Forelimb muscle (tissue), 1 donor: Measurements from ENCODE around the gene HIC2. TPM values are rescaled to one million over a fixed set of nuclear protein-coding genes. Genes with fewer than 3 reads are reported as not detected.
"Not testable (repeated sequence)": the region's sequence is repeated elsewhere in the genome, so short reads cannot be mapped to it uniquely, and the experiment has no call there.

ENCODE experiments used
- DNase-seq: peaks from one replicate; pipeline ENCODE4 v3.0.0-alpha.2; 2013; ENCODE audit warnings: low read depth
- polyA plus RNA-seq: library from polyadenylated mRNA; unstranded; fragments of 120-200 nt; gene quantifications from one replicate; pipeline ENCODE4 v1.2.1, GENCODE V29; 2013; ENCODE audit not compliant: insufficient read length

The HIC2 gene
- polyA plus RNA-seq, 1 donor: 4.6 TPM

DNA sequence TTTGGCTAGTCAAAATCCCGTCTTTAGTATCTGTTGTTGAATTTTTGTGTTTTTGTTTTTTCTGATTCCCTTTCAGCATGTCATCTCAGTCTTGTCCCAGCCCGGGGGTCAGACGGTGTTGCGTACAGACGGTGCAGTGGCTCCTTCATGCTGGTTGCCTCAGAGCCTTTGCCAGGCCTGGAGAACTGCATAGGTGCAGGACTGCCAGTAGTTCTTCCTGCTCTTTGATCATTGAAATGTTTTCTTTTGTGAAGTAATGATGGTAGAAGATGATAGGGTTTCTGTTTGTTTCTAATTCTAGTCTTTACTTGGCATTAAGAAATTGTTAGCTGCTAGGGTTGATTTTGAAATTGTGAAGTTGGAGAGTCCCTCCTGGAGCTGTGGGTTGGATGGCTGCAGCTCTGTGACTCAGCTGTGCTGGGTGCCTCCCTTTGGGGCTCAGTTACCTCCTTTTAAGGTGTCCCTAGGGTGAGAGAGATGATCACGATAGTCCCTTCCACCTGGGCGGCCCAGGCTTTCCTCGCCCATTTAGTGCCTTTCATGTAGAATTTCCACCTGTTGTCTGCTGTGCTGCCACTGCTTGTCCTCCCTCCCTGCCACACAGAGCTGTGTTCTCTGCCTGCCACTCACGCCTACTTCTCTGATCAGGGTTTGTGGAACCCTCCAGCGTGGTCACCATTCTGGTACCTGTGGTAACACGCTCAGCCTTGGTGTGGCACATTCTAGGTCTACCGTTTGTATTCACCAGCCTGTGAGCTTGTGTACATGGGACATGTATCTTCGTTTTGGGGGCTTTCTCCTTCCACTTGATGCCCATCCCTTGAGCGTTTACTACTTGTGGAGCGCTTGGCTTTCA is 17.4 kb downstream of the HIC2 start:
- not testable (repeated sequence) for DNase-seq

DNA sequence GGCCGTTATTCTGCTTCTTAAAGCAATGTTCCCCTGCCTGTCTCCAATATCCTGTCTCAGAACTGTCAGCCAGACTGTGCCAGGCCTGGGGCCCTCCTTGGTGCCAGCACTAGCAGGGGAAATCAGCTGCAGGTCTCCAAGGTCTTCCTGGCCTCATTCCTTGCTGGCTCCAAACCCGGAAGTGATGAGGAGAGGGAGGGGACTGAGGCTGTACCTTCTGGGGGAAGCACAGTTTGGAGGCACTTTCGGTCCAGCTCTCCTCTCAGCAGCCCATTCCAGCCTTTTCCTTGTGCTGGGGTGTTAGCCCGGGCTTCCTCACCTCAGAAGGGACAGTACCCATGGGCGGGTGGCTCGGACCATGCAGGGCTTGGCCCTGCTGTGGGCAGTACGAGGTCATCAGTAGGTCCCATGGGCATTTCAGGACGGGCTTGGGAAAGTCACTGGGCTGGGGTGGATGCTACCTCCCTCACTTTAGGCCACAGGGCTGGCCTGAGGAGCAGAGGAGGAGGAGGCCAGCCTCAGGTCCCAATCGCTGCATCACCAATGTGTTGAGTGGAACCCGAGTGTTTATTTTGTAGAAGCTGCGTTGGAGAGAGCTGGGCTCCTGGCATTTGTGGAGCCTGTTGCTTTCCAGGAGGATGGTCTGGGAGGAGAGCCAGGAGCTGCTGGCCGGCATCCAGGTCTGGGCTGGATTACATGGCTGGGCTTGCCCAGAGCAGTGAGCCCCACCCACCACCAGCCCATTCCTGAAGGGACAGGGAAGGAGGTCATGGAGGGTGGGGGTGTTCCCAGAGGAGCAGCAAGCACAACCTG is 19.0 kb downstream of the HIC2 start:
- not testable (repeated sequence) for DNase-seq

DNA sequence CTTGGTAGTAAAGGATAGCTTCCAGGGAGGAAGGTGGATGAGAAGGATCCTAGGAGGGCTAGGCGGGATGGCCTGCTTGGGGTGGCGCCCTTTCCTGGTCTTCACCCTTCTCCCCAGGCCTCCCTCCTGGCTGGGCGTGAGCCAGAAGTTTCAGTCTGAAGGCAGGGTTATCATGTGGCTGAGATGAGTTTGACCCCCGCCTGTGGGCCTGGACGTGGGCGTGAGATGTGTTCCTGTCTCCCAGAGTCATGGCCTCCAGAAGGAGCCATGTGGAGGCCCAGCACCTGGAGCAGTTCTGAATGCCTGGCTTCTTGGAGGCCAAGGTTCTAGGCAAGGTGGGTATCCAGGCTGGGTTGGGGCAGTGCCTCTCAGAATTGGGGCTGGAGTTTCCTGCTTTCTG is 20.8 kb downstream of the HIC2 start:
- DNase-seq: not testable (repeated sequence)

DNA sequence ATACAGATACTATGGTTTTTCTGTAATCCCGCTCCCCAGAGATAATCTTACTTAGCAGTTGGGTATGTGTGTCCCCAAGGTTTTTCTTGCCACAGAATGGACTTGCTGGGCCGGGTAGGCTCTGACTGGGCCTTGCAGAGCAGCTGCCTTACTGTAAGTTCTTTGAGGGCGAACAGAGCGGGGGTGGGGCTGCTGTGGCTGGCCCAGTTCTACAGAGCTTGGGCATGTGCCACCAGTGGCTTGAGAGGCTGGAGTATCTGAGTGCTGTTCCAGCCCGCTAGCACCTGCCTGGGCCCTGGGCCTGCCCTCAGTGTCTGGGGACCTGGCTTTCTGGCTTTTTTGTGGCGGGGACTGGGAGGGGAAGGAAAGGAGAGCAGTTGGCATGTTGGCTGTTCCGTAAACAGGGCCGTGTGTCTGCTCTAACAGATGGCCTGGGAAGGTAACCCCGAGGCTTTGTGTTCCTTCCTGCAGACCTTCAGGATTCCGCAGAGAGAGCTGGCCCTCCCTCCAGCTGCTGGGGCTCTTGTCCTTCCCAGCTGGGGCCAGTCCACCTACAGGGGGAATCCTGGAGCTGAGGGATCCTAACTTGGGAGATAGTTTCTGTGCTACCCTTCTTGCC is 23.0 kb downstream of the HIC2 start:
- not testable (repeated sequence) for DNase-seq

DNA sequence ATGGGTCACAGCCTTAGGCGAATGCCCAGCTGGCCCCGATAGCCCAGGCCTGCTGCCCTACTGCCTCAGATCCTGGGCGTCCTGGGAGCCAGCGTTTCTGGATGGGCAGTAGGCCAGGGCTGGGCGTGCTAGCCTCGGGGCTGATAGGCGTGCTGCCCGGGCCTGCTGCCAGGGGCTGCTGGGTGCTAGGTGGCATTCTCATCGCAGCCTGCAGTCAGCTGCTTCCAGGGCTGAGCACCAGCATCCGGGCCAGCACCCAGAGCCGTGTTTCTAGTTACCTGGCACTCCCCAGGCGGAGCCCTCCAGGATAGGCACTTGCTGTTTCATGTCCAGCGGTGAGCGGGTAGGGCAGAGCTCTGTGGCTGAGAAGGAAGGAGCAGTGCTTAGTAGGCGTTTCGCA is 23.5 kb downstream of the HIC2 start:
- DNase-seq: not testable (repeated sequence)

DNA sequence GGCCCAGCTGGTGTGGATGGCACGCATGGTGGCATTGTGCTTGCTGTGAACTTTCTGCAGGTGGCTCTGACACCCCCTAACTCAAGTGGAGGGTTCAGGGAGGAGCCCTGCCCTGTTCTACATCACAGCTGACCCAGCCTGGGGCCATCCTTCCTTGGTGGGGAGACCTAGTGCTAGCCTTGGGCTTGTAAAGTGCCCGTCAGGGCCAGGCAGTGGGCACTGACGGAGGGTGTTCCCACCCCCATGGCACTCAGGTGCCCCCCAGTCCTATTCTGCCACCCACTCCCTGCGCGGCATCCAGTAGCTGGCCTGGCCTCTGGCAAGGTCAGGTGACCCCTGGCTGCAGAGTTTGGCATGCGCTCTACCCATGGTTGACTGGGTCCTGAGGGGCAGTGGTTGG is 24.0 kb downstream of the HIC2 start:
- DNase-seq: not testable (repeated sequence)

DNA sequence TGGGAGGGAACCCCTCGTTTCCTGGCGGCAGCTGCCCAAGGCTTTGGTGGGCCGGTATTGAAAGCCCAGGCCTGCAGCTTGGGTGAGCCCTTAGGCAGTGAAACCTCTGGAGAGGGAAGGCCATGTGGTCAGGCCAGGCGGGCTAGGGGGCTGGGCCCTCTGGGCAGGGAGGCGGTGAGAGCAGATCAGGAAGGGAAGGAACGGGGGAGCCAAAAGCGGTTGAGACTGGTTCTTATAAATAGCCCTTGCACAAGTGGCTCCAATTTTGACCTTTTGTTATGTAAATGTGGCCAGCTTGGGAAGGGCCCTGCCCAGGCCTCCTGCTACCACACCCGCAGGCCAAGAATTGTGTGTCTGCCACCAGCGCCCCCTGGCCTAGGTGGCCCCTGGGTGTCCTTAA is 25.0 kb downstream of the HIC2 start:
- not testable (repeated sequence) for DNase-seq

DNA sequence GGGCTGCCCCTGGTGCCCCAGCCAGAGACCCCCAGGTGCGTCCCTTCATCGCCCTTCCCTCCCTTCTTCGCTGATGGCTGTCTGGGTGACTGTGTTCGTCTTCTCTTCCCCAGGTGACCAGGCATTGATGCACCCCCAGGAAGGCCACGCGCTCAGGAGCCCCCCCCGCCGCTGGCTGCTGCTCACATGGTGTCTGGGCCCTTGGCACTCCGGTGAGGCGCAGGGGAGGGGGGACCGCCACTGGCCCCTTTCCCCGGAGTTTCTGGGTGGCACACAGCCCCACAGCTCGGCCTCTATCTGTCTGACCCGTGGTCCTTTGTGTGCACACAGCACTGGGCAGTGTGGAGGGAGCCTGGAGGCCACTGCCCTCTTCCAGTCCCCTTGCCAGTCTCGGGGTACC is 25.5 kb downstream of the HIC2 start:
- DNase-seq: not testable (repeated sequence)

DNA sequence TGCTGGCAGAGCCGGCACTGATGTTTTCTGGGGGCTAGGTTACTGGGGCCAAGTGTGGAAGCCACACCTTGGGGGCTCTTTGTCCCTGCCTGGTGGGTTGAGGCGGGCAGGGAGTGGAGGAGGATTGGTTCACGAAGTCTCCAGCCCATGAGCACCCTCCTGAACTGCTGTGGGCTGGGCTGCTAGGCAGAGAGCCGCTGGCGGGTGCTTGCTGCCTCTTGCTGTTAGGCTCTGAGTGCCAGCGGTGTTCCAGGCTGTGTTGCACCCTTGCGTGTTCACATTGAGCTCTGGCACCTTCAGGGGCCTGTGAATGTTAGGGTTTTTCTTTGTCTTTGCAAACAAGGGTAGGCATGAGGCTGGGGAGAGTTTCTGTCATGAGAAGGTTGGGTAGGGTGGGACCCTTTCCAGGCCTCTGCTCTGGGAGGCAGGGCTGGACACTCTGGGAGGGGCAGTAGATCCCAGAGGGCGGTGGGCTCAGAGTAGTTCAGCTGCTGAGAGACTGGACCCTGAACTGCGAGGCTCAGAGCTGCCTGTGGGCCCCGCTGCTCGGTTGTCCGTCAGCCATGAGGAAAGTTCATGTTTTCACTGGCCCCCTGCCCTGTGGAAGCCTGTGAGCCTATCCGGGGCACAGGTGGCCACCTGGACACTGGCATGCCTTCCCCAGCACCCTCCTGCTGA is 26.0 kb downstream of the HIC2 start:
- no peak for DNase-seq

DNA sequence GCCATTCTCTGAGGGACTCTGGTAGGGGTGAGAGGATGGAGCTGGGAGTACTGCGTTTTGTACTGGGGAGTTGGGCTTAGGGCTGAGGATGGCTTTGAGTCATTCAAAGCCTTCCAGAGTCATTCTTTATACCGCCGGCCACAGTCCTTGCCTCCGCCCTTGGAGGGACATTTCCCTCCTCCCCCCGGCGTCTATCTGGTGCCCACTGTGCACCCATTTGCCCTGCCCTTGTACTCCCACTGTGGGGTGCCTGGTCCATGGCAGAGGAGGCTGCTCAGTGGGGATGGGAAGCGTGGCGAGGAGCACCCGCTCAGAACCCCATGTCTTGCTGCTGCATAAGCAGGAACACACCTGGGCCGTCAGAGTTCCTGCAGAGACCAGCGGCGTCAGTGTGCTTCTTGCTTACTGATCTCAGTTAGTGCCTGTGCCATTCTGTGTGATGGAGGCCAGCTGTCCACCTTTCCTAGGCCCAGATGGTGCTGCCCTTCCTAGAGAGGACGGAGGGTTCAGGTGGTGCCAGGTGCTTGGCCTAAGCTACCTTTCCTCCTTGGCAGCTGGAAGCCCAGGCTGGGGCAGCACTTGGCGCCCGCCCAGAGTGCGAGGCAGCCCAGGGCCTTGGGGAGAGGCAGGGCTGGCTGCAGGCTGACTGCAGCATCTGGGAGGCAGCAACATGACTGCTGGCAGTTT is 26.7 kb downstream of the HIC2 start:
- DNase-seq: no peak

DNA sequence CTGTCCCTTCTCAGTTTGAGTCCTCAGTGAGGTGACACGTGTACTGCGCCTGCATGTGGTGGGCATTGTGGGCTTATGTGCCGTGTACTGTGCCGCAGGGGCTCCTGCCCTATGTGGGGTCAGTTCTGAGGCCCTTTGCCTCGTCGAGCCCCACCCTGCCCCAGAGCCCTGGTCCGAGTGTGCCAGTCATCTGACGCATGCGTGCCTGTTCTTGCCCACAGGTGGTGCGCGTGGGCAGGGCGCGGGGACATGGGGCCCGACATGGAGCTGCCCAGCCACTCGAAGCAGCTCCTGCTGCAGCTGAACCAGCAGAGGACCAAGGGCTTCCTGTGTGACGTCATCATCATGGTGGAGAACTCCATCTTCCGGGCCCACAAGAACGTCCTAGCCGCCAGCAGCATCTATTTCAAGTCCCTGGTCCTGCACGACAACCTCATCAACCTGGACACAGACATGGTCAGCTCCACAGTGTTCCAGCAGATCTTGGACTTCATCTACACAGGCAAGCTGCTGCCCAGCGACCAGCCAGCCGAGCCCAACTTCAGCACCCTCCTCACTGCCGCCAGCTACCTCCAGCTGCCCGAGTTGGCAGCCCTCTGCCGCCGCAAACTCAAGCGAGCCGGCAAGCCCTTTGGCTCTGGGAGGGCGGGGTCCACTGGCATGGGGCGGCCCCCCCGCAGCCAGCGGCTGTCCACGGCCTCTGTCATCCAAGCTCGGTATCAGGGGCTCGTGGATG is 27.7 kb downstream of the HIC2 start:
- DNase-seq: no peak

DNA sequence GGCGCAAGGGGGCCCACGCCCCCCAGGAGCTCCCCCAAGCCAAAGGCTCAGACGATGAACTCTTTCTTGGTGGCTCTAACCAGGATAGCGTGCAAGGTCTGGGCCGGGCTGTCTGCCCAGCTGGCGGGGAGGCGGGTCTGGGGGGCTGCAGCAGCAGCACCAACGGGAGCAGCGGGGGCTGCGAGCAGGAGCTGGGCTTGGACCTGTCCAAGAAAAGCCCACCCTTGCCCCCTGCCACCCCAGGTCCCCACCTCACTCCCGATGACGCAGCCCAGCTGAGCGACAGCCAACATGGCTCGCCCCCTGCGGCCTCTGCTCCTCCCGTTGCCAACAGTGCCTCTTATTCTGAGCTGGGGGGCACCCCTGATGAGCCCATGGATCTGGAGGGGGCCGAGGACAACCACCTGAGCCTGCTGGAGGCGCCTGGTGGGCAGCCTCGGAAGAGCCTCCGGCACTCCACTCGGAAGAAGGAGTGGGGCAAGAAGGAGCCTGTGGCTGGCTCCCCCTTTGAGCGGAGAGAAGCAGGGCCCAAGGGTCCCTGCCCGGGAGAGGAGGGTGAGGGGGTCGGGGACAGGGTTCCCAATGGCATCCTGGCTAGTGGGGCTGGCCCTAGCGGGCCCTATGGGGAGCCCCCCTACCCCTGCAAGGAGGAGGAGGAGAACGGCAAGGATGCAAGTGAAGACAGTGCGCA is 28.4 kb downstream of the HIC2 start:
- no peak for DNase-seq

DNA sequence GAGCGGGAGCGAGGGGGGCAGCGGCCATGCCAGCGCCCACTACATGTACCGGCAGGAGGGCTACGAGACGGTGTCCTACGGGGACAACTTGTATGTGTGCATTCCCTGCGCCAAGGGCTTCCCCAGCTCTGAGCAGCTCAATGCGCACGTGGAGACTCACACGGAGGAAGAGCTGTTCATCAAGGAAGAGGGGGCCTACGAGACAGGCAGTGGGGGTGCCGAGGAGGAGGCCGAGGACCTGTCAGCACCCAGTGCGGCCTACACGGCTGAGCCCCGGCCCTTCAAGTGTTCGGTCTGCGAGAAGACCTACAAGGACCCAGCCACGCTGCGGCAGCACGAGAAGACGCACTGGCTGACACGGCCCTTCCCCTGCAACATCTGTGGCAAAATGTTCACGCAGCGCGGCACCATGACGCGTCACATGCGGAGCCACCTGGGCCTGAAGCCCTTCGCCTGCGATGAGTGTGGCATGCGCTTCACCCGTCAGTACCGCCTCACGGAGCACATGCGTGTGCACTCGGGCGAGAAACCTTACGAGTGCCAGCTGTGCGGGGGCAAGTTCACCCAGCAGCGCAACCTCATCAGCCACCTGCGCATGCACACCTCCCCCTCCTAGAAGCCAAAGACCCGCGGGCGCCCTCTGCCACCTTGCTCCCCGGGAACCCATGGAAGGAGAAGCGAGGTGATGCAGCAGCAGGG is 29.1 kb downstream of the HIC2 start:
- DNase-seq: no peak

DNA sequence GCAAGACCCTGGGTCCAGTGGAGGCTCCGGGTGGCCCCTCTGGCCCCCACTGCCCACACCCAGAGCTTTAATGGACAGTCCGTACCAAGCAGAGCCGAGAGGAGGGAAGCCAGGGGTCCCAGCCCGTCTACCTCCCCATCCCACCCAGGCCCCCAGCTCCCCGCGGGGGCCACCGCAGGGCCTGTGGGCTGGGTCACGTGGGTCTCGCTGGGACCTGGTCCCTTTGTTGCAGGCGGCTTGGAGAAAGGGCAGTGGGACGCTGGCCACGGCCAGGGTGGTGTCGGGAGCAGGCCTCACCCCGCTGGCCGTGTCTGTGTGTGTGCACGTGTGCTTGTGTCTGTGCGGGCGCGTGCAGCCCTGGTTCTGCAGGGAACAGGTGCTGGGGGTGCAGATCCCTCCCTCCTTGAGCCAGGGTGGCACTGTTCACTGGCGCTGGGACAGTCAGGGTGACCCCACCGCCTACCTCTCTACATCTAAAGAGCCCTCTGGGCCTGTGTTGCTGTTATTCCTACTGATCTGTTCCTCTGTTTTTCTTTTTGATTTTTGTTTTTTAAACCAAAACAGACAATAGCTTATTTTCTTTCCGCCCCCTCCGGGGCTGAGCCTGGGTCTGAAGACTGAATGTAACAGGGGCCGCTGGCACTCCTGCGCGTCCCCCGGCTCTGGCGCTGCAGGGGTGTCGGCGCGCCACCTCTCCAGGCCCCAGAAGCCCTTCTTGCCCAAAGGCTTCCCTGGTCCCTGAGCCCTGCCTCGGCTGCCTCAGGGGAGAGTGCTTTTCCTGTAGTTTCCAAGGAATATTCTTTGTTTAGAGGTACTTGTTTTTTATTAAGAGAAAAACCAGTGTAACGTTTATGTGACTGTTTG is 29.9 kb downstream of the HIC2 start:
- no peak for DNase-seq

DNA sequence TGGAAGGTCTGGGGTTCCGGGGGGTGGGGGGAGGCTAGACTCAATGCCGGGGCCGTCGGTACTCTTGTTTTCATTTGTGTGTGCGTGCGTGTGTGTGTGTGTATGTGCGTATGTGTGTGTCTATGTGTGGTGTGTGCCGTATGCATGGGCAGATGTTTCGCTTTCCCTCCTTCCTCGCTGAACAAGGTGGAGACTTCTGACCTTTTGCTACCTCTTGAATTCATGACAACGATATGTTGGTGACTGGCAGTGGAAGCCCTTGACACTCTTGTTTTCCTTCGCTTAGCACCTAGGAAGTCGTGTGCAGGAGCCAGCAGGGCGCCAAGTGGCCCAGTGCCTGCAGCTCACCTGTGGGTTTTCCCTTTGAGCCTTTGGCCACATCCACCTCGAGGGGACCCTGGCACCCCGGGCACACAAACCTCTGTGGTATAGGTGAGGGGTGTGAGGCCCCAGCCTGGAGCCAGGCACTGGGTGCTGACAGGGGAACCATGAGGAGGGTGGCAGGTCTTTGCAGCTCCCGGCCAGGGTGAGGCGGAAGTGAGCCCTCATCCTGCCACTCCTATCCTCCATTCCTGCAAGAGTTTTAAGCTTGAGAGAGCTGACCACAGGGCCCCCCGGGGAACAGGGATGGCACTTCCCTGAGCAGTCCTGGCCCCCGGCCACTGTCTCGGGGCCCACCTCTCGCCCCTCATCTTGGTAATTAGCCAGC is 30.7 kb downstream of the HIC2 start:
- no peak for DNase-seq

DNA sequence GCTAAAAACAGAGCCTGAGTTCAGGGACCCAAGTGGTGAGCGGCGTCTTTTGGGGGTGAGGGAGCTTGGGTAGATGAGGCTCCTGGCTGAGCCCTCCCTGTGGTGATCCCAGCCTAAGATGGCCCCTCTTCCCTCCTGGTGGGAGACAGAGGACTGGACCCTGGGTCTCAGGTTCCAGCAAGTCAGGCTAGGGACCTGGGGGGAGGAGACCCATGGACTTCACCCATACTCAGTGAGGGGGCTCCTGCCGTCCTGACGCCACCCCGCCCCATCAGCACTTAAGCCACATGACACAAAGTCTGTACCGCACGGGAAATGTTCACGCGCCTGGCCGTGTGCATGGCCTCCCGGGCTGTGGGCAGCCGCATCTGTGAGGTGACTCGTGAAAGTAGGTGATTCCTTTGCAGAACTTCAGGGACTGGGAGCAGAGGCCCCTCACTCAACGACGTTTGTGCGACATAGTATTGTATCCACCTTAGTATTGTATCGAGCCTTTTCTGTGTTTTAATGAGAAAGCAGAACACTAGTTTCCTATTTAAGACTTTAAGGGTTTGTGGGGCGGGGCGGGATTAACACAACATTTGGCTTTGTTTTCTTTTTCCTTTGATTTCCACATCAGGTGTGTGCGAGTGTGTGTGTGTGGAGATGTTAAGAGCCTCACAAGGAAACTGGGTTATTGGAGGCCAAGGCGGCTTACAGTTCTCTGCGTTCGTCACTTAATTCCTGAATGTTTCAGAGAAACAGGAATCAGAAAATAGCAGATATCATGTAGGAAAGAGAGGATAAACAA is 31.7 kb downstream of the HIC2 start:
- DNase-seq: no peak
